HepG2 (cell line): ENCODE results near the gene CHKA. TPM values are rescaled to one million over a fixed set of nuclear protein-coding genes. Genes with fewer than 3 reads are reported as not detected.

Experiments
- AKAP8 ChIP-seq: sonication (generic); formaldehyde crosslinking; IDR thresholded peaks from 2 replicates; pipeline ENCODE4 v1.5.1; 2020; ENCODE audit warnings: mild to moderate bottlenecking, missing genetic modification reagents
- CEBPZ ChIP-seq: IDR thresholded peaks from 2 replicates; pipeline ENCODE4 v1.6.1; 2012; ENCODE audit warnings: low read length, improper control_type of control experiment
- GATA4 ChIP-seq: sonication (generic); IDR thresholded peaks from 2 replicates; pipeline ENCODE4 v1.6.1; 2016; ENCODE audit warnings: antibody characterized with exemption, low read depth, borderline replicate concordance
- HNF4G ChIP-seq, 2 experiments: sonication (generic) in 1 of 2; formaldehyde crosslinking in 1 of 2; IDR thresholded peaks; 2 replicates each; pipeline versions ENCODE4 v1.4.0 to v1.6.1; 2011 to 2020; ENCODE audit warnings: borderline replicate concordance in 2 of 2, low read depth in 2 of 2, mild to moderate bottlenecking in 2 of 2, low read length in 1 of 2, missing genetic modification reagents in 1 of 2, moderate library complexity in 1 of 2
- MED1 ChIP-seq: sonication (generic); formaldehyde crosslinking; IDR thresholded peaks from 2 replicates; pipeline ENCODE4 v1.4.0; 2020; ENCODE audit warnings: missing genetic modification reagents
- NPAS2 ChIP-seq: sonication (generic); formaldehyde crosslinking; IDR thresholded peaks from 2 replicates; pipeline ENCODE4 v1.8.0; 2022; ENCODE audit warnings: mild to moderate bottlenecking, missing genetic modification reagents, borderline replicate concordance
- PHF21A ChIP-seq: sonication (generic); formaldehyde crosslinking; IDR thresholded peaks from 2 replicates; pipeline ENCODE4 v1.5.0; 2020; ENCODE audit warnings: mild to moderate bottlenecking, missing genetic modification reagents
- POLR2G ChIP-seq: fragments of 200-400 bp; formaldehyde crosslinking; IDR thresholded peaks from 2 replicates; pipeline ENCODE4 v1.6.1; 2018; ENCODE audit warnings: mild to moderate bottlenecking, low read depth, low read length, moderate library complexity
- RAD51 ChIP-seq: fragments of 450-650 bp; IDR thresholded peaks from 2 replicates; pipeline ENCODE4 v1.6.1; 2016; ENCODE audit warnings: borderline replicate concordance
- RBM39 ChIP-seq: fragments of 200-400 bp; formaldehyde crosslinking; IDR thresholded peaks from one replicate; pipeline ENCODE4 v1.6.1; 2018; ENCODE audit warnings: antibody characterized with exemption, mild to moderate bottlenecking, low read depth, low read length; ENCODE audit not compliant: poor library complexity, severe bottlenecking
- RFXAP ChIP-seq: sonication (generic); formaldehyde crosslinking; IDR thresholded peaks from 2 replicates; pipeline ENCODE4 v1.4.0; 2020; ENCODE audit warnings: missing genetic modification reagents, borderline replicate concordance
- SETDB1 ChIP-seq: sonication (generic); formaldehyde crosslinking; IDR thresholded peaks from 2 replicates; pipeline ENCODE4 v1.5.1; 2020; ENCODE audit warnings: missing genetic modification reagents, mild to moderate bottlenecking, borderline replicate concordance
- SIN3A ChIP-seq: IDR thresholded peaks from 2 replicates; pipeline ENCODE4 v1.6.1; 2011; ENCODE audit warnings: low read depth, mild to moderate bottlenecking, control low read depth, low read length, borderline replicate concordance
- SUZ12 ChIP-seq: fragments of 150-350 bp; IDR thresholded peaks from 2 replicates; pipeline ENCODE4 v1.6.1; 2014; ENCODE audit warnings: low read depth, low read length
- ZBTB1 ChIP-seq: sonication (generic); formaldehyde crosslinking; IDR thresholded peaks from 2 replicates; pipeline ENCODE4 v1.4.0; 2020; ENCODE audit warnings: missing genetic modification reagents, borderline replicate concordance
- ZNF430 ChIP-seq: sonication (generic); formaldehyde crosslinking; IDR thresholded peaks from 2 replicates; pipeline ENCODE4 v1.9.0; 2021; ENCODE audit warnings: mild to moderate bottlenecking, missing genetic modification reagents
- ZNF543 ChIP-seq: sonication (generic); formaldehyde crosslinking; IDR thresholded peaks from 2 replicates; pipeline ENCODE4 v1.4.0; 2020; ENCODE audit warnings: mild to moderate bottlenecking, missing genetic modification reagents
- polyA plus RNA-seq, 8 experiments: library from polyadenylated mRNA; depleted of rRNA in 3 of 8; stranded (reverse) in 7 of 8; unstranded in 1 of 8; fragments of >200 nt; fragmentation: Illumina TruSeq in 4 of 8; extraction: Trizol in 4 of 8; gene quantifications; 2 replicates each; pipeline versions ENCODE4 v1.2.1 to v1.2.3, GENCODE V29; 2011 to 2016; ENCODE audit warnings: low read depth in 4 of 8, missing spikeins in 1 of 8, mixed read lengths in 1 of 8; ENCODE audit not compliant: insufficient read depth in 1 of 8
- total RNA-seq, 5 experiments: library from RNA; depleted of rRNA; stranded (reverse); fragments of >200 nt; fragmentation: Illumina TruSeq; extraction: Trizol; gene quantifications; 2 replicates each; pipeline ENCODE4 v1.2.3, GENCODE V29; 2016; ENCODE audit warnings: low read depth in 1 of 5
- TF ChIP-seq, protein P1 (sequence below): sonication (generic); formaldehyde crosslinking; IDR thresholded peaks from 2 replicates; pipeline ENCODE4 v1.5.1; 2020; ENCODE audit warnings: mild to moderate bottlenecking, missing genetic modification reagents, moderate library complexity

The CHKA gene
- total and polyA plus RNA-seq, 2 of the 13 experiments (the other 11 are each of a cell fraction or from before 2014, with no cell fraction given) = 71.6 to 92.7 TPM

DNA sequence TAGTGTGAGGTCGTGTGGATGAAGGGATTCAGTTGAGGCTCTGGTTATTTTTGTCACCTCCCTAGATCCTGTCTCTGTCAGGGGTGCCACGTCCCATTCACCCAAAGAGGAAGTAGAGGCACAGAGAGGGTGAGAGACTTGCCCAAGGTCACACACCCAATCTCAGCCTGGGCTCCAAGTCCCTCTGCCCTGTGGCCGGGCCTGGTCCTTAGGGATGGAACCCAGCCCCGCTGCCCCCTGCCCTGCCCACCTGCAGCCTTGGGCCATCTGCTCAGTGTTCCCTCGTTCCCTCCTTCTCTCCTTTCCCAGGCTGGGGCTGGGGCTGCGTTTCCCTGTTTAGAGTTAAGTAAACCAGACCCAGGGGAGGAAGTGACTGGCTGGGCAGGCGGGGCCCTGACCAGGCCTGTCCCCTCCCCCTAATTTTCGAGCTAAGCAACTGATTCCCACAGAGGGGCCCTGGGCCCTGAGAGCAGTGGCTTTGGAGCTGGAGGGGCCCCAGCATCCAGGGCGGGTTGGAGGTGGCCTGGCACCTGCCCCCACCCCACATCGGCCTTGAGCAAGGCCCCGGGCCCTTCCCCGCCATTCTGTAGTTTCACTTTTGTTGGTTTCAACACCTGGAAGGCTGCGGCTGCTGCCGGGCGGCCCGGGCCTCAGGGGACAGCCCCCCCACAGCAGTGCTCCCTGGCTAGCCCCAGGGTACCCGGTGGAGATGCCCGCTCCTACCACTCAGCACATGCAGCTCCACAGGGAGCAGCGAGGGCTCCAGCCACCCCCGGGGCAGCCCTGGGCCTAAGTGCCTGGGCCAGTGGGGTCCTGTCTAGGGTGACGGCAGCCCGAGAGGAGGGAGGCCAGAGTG is 80.9 kb downstream of the CHKA start (continued):
- 0 out of 2 replicates have a peak, but pooled peaks have one; percentile 23 for TF ChIP-seq RFXAP (CRISPR knock-in tag)
- peak; percentile 68; the same call in 1 of the 2 replicates for TF ChIP-seq PHF21A (CRISPR knock-in tag)
- TF ChIP-seq ZBTB1 = no peak
- TF ChIP-seq RBM39 = no peak
- peak; percentile 17; the same call in 1 of the 2 replicates for TF ChIP-seq GATA4
- TF ChIP-seq CEBPZ = no peak
- peak; percentile 64 for TF ChIP-seq POLR2G
- TF ChIP-seq HNF4G (IDR thresholded peaks at IDR 0.05; ENCODE audit: borderline replicate concordance, low read depth, low read length) = no peak
- 0 out of 2 replicates have a peak, but pooled peaks have one; percentile 43 for TF ChIP-seq HNF4G (CRISPR knock-in tag; IDR thresholded peaks at IDR 0.05; ENCODE audit: borderline replicate concordance, low read depth)
- TF ChIP-seq SUZ12 = no peak
- peak; percentile 84; the same call in 1 of the 2 replicates for TF ChIP-seq ZNF430 (CRISPR knock-in tag)
- no peak for TF ChIP-seq SETDB1 (CRISPR knock-in tag)
- TF ChIP-seq AKAP8 = no peak
- no peak for TF ChIP-seq NPAS2
- TF ChIP-seq, protein P1, sequence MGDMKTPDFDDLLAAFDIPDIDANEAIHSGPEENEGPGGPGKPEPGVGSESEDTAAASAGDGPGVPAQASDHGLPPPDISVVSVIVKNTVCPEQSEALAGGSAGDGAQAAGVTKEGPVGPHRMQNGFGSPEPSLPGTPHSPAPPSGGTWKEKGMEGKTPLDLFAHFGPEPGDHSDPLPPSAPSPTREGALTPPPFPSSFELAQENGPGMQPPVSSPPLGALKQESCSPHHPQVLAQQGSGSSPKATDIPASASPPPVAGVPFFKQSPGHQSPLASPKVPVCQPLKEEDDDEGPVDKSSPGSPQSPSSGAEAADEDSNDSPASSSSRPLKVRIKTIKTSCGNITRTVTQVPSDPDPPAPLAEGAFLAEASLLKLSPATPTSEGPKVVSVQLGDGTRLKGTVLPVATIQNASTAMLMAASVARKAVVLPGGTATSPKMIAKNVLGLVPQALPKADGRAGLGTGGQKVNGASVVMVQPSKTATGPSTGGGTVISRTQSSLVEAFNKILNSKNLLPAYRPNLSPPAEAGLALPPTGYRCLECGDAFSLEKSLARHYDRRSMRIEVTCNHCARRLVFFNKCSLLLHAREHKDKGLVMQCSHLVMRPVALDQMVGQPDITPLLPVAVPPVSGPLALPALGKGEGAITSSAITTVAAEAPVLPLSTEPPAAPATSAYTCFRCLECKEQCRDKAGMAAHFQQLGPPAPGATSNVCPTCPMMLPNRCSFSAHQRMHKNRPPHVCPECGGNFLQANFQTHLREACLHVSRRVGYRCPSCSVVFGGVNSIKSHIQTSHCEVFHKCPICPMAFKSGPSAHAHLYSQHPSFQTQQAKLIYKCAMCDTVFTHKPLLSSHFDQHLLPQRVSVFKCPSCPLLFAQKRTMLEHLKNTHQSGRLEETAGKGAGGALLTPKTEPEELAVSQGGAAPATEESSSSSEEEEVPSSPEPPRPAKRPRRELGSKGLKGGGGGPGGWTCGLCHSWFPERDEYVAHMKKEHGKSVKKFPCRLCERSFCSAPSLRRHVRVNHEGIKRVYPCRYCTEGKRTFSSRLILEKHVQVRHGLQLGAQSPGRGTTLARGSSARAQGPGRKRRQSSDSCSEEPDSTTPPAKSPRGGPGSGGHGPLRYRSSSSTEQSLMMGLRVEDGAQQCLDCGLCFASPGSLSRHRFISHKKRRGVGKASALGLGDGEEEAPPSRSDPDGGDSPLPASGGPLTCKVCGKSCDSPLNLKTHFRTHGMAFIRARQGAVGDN (CRISPR knock-in tag) = peak; percentile 87
- no peak for TF ChIP-seq ZNF543 (CRISPR knock-in tag)
- TF ChIP-seq MED1 (CRISPR knock-in tag) = peak; percentile 38
- TF ChIP-seq SIN3A = peak; percentile 37; the same call in 1 of the 2 replicates
- TF ChIP-seq RAD51 = no peak
